Choroid plexus epithelial cell (primary cell): Measurements from ENCODE around the gene IL1A.
"Not testable (repeated sequence)": the region's sequence is repeated elsewhere in the genome, so short reads cannot be mapped to it uniquely, and the experiment has no call there.

Experiments
- DNase-seq: peaks from one replicate; pipeline ENCODE4 v3.0.0-alpha.2; 2010; ENCODE audit warnings: low read depth
- H3K4me3 ChIP-seq: 2 replicates; pipeline ENCODE4 v1.5.1; 2011; ENCODE audit warnings: low read depth, mild to moderate bottlenecking, control low read depth, low read length, moderate library complexity
- CTCF ChIP-seq: conservative IDR thresholded peaks from 2 replicates; pipeline ENCODE4 v1.5.1; 2011; ENCODE audit warnings: low read depth, mild to moderate bottlenecking, control low read depth, inconsistent platforms, low read length, moderate library complexity

Gene IL1A

GRCh38 chr2:112784199-112785189 is at the start of gene IL1A:
TSS of gene IL1A (minus strand) at chr2:112784493. CDS start at chr2:112783770, 723 bp downstream.
- H3K4me3 ChIP-seq, result peak within 1 kb of the TSS; percentile 7
- no peak for TF ChIP-seq CTCF
- DNase-seq, result peak; percentile 73

- no peak overlapping the region for H3K4me3 ChIP-seq
- no peak for TF ChIP-seq CTCF
- DNase-seq, result no peak
Observed at GRCh38 chr2:112833976-112834375, 49.7 kb upstream of the IL1A start.

GRCh38 chr2:112833639-112833931 is 49.3 kb upstream of the IL1A start:
- not testable (repeated sequence) for DNase-seq, H3K4me3 ChIP-seq

- no peak for TF ChIP-seq CTCF
- DNase-seq, result no peak
Observed at GRCh38 chr2:112832841-112833638, 48.7 kb upstream of the IL1A start.

GRCh38 chr2:112831946-112832840 is 47.9 kb upstream of the IL1A start:
- TF ChIP-seq CTCF, result no peak
- DNase-seq, result no peak
- no peak overlapping the region for H3K4me3 ChIP-seq

More at GRCh38 chr2:112832841-112833638, 48.7 kb upstream of the IL1A start:
- H3K4me3 ChIP-seq, result no peak overlapping the region

- H3K4me3 ChIP-seq, result no peak overlapping the region
- DNase-seq, result no peak
- no peak for TF ChIP-seq CTCF
Observed at GRCh38 chr2:112831513-112831845, 47.2 kb upstream of the IL1A start.
